SKM-1 (cell line): Measurements from ENCODE around the gene CDYL2.

ENCODE experiments used
- DNase-seq: peaks from one replicate; lab custom pipeline; 2025; ENCODE audit not compliant: unreplicated experiment; lab: John Stamatoyannopoulos, UW

CDYL2 gene

GRCh38 chr16:80557037-80557436, 247.4 kb downstream of the CDYL2 start:
- no peak for DNase-seq

- no peak for DNase-seq
Measured at GRCh38 chr16:80556481-80556880, 247.9 kb downstream of the CDYL2 start.

GRCh38 chr16:80554033-80554432, 250.4 kb downstream of the CDYL2 start:
- DNase-seq: no peak

GRCh38 chr16:80552277-80552676, 252.1 kb downstream of the CDYL2 start:
- DNase-seq: no peak
